Esophagus squamous epithelium (tissue), 5 donors: ENCODE results near the gene ZMYND19. TPM values are rescaled to one million over a fixed set of nuclear protein-coding genes. Genes with fewer than 3 reads are reported as not detected.

Source experiments
- DNase-seq: peaks from one replicate; lab custom pipeline; 2025; lab: John Stamatoyannopoulos, UW
- H3K27ac ChIP-seq, 4 donors: fragments of 200-600 bp; sonication (generic); one replicate each; pipeline ENCODE4 v1.5.1; 2016 to 2019; ENCODE audit warnings: mild to moderate bottlenecking in 1 of 4
- H3K27me3 ChIP-seq, 4 donors: fragments of 200-600 bp; sonication (generic); 1 replicate in 3 of 4; 2 replicates in 1 of 4; pipeline versions ENCODE4 v1.5.1 to v1.6.0; 2017 to 2021; ENCODE audit warnings: antibody characterized with exemption in 1 of 4
- H3K36me3 ChIP-seq, 3 donors: fragments of 200-600 bp; sonication (generic); one replicate each; pipeline ENCODE4 v1.5.1; 2016 to 2019
- H3K4me1 ChIP-seq, 3 donors: fragments of 200-600 bp; sonication (generic); one replicate each; pipeline ENCODE4 v1.5.1; 2017 to 2019
- H3K4me3 ChIP-seq, 4 donors: fragments of 200-600 bp; sonication (generic); 1 replicate in 3 of 4; 2 replicates in 1 of 4; pipeline ENCODE4 v1.5.1; 2016 to 2019; ENCODE audit warnings: mild to moderate bottlenecking in 2 of 4, moderate library complexity in 1 of 4
- H3K9me3 ChIP-seq, 3 donors: fragments of 200-600 bp; sonication (generic); one replicate each; pipeline ENCODE4 v1.5.1; 2016 to 2019
- CTCF ChIP-seq, 6 experiments: fragments of 450-650 bp in 4 of 6; fragments of 200-600 bp in 2 of 6; sonication (generic) in 2 of 6; IDR thresholded peaks; one replicate each; pipeline ENCODE4 v1.5.1; 2016 to 2019; ENCODE audit warnings: antibody characterized with exemption in 6 of 6, mild to moderate bottlenecking in 4 of 6, moderate library complexity in 4 of 6
- POLR2A ChIP-seq, 4 donors: fragments of 450-650 bp; IDR thresholded peaks; one replicate each; pipeline ENCODE4 v1.6.1; 2017; ENCODE audit warnings: antibody characterized with exemption in 4 of 4, mild to moderate bottlenecking in 4 of 4, moderate library complexity in 3 of 4
- WGBS, 2 donors: methylation state at CpG; one replicate each; pipeline ENCODE4 v1.1.5; 2018; 5-methylcytosine and 5-hydroxymethylcytosine counted together
- intact Hi-C: fragments of 100-400 bp; cut with DNase I; formaldehyde crosslinking; loops from one replicate; pipeline ENCODE4 v1.15.0; 2022
- total RNA-seq, 4 donors: library from RNA; depleted of rRNA; stranded (reverse); fragments of >200 nt; gene quantifications; one replicate each; pipeline ENCODE4 v1.1.0, GENCODE V29; 2016
- donor health status: DM: yes; HTN: yes; CAD: no.

ZMYND19 gene
- total RNA-seq, 4 donors from 2014 or later = 17.5 to 28.8 (median 25.2) TPM

GRCh38 chr9:137619240-137620047 is 29.1 kb upstream of the ZMYND19 start:
- DNase-seq = no peak
- intact Hi-C loops = no loop called here
- peak overlapping the region; percentile 88 to 94 (median 92) for H3K27ac ChIP-seq
- peak overlapping the region; percentile 60 to 92 (median 72) for H3K4me3 ChIP-seq
- H3K4me1 ChIP-seq = peaks cover 27 to 73% (median 38%) of the 10 kb centered on the region in 3 donors
- TF ChIP-seq POLR2A (IDR thresholded peaks at IDR 0.05) (no peak), CTCF (IDR thresholded peaks at IDR 0.05) (no peak)
- WGBS, 2 donors = 0 to 1% methylated on average over 25 of the region's 58 CpGs
- no peaks in the 10 kb centered on the region for H3K27me3 ChIP-seq
- peaks cover 13 to 42% (median 13%) of the 10 kb centered on the region in 3 donors for H3K36me3 ChIP-seq
- H3K9me3 ChIP-seq = no peaks in the 10 kb centered on the region

DNA sequence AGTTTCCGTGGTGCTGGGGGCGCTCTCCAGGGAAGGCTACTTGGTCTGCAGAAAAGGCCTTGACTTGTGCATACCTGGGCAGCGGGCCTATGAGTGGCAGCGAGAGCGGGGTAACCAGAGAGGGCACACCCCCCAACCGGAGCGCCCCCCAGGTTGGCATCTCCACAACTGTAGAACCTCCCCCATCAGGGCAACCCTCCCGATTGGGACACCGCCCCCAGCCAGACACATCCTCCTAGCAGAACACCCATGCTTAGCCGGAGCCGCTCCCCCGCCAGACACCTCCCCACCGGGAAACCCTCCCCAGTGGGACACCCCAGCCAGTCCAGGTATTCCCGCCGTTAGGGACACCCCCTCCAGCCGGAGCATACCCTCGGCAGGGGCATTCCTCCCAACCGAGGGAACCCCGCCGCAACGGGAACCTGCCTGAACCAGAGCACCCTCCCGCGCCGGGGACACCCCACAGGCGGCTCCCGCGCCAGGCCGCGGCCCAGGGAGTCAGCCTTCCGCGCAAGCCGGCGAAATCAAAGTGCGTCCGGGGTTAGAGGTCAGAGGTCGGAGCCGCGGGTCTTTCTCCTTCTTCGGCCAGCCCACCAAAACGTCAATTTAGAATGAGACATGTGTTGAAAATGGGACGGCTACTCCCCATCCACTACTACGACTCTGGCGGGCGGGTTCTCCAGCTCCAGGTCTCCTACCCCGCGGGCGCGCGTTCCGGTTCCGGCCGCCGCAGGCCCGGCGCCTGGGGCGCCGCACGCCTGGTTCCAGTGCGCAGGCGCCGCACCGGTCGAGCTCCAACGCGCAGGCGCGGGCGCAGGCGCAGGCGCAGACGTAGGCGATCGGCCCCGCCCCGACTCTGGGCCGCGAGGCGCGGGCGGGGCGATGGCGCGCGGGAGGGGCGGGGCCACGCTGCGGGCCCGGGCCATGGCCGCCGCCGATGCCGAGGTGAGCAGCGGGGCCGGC is 28.1 kb upstream of the ZMYND19 start, which contains the start of gene EHMT1:
EHMT1 (plus strand) TSS at position 901 of the 963 bp plus-strand sequence; CDS start at position 925, 24 bp downstream.
- Histone ChIP-seq H3K4me1 (peaks cover 27 to 79% (median 41%) of the 10 kb centered on the region in 3 donors), H3K27ac (peak within 1 kb of the TSS; percentile 93 to 97 (median 94)), H3K36me3 (peaks cover 19 to 42% (median 24%) of the 10 kb centered on the region in 3 donors), H3K4me3 (peak within 1 kb of the TSS; percentile 67 to 98 (median 86)), H3K27me3 (no peaks in the 10 kb centered on the region), H3K9me3 (no peaks in the 10 kb centered on the region)
- TF ChIP-seq CTCF (IDR thresholded peaks at IDR 0.05) (peak in 1 of 6 experiments; percentile 20), POLR2A (IDR thresholded peaks at IDR 0.05) (peak in 3 of 4 donors; percentile 30 to 80 (median 53))
- intact Hi-C loops = no loop called here
- 1 to 2% methylated on average over 9 to 26 of the region's 94 CpGs for WGBS, 2 donors
- no peak for DNase-seq

DNA sequence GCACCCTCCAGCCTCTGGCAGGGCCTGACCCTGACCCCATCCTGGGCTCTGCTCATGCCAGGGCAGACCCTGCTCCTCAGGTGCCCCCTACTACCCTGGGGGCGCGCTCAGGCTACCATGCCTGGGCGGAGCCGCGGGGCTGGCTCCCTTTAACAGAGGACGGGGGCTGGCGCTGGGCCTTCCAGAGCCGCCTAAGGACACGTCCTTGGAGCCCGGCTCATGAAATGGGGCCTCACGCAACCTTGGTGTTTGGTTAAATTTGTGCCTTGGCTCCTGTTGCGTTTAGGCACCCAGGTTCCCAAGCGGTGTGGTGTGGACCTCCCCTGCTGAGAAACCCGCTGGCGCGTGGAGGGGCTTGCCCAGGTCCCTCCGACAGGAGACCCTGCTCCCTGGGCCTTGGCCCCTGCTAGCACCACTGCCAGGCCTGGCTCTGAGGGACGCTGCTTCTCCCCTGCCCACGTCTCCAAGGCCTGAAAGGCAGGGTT is 25.1 kb upstream of the ZMYND19 start:
- Histone ChIP-seq H3K27ac (peak overlapping the region in 2 of 4 donors; percentile 20 to 55), H3K4me3 (no peak overlapping the region), H3K27me3 (no peaks in the 10 kb centered on the region), H3K36me3 (peaks cover 19 to 43% (median 25%) of the 10 kb centered on the region in 3 donors), H3K4me1 (peaks cover 48 to 79% (median 49%) of the 10 kb centered on the region in 3 donors), H3K9me3 (no peaks in the 10 kb centered on the region)
- no peak for TF ChIP-seq POLR2A (IDR thresholded peaks at IDR 0.05)
- TF ChIP-seq CTCF (IDR thresholded peaks at IDR 0.05) = no peak
- no peak for DNase-seq
- intact Hi-C loops = no loop called here
- WGBS, 2 donors = 90% methylated on average over 2 of the region's 19 CpGs; no CpG with 5 or more reads in 1 of the 2 donors

- 85 to 100% methylated on average over 1 to 7 of the region's 25 CpGs for WGBS, 2 donors
- Histone ChIP-seq H3K27me3 (no peaks in the 10 kb centered on the region), H3K9me3 (no peaks in the 10 kb centered on the region), H3K27ac (peak overlapping the region in 2 of 4 donors; percentile 27 to 55), H3K4me1 (peaks cover 41 to 78% (median 43%) of the 10 kb centered on the region in 3 donors), H3K4me3 (no peak overlapping the region), H3K36me3 (peaks cover 19 to 43% (median 25%) of the 10 kb centered on the region in 3 donors)
- DNase-seq = no peak
- peak in 1 of 6 experiments; percentile 18 for TF ChIP-seq CTCF (IDR thresholded peaks at IDR 0.05)
- TF ChIP-seq POLR2A (IDR thresholded peaks at IDR 0.05) = no peak
- intact Hi-C loops = no loop called here
Observed at GRCh38 chr9:137614631-137615386, 24.5 kb upstream of the ZMYND19 start.
